ENCODE data around the gene EFCAB9. TPM values are rescaled to one million over a fixed set of nuclear protein-coding genes. Genes with fewer than 3 reads are reported as not detected.

Gene EFCAB9
- total and polyA plus RNA-seq, 5 donors from 2014 or later = not detected

- Mint-ChIP-seq H3K36me3 (peaks cover 16% of the 10 kb centered on the region), H3K4me1 (peaks cover 0 to 6% (median 0%) of the 10 kb centered on the region in 4 donors), H3K4me3 (no peak overlapping the region), H3K27me3 (no peaks in the 10 kb centered on the region), H3K9me3 (no peaks in the 10 kb centered on the region), H3K27ac (peak overlapping the region in 1 of 3 donors; percentile 12)
- no peaks in the 10 kb centered on the region for H3K4me1 ChIP-seq (ENCODE audit: control insufficient read depth, insufficient read depth, low read length, poor library complexity, severe bottlenecking)
- DNase-seq (no peak), ATAC-seq (ENCODE audit: low read depth in 2 of 2) (no peak)
- no peaks in the 10 kb centered on the region for H3K9me3 ChIP-seq (ENCODE audit: control insufficient read depth in 2 of 2, low read length in 2 of 2)
- no peak overlapping the region for H3K4me3 ChIP-seq (ENCODE audit: low read depth, low read length)
- no peaks in the 10 kb centered on the region for H3K27me3 ChIP-seq (ENCODE audit: control insufficient read depth, insufficient read depth, low read length)
- peaks cover 11% of the 10 kb centered on the region for H3K36me3 ChIP-seq (ENCODE audit: control insufficient read depth, insufficient read depth, low read length)
- H3K27ac ChIP-seq (ENCODE audit: insufficient read depth, low read length, poor library complexity, severe bottlenecking) = no peak overlapping the region
These were observed 17.7 kb downstream of the EFCAB9 start for GRCh38 chr5:172211676-172212075.

GRCh38 chr5:172213126-172213525 lies 19.2 kb downstream of the EFCAB9 start:
- Mint-ChIP-seq H3K36me3 (peaks cover 26% of the 10 kb centered on the region), H3K4me3 (no peak overlapping the region), H3K4me1 (peaks cover 0 to 6% (median 0%) of the 10 kb centered on the region in 4 donors), H3K9me3 (peaks cover 0 to 3% (median 0%) of the 10 kb centered on the region in 7 donors), H3K27ac (no peak overlapping the region), H3K27me3 (no peaks in the 10 kb centered on the region)
- Histone ChIP-seq H3K4me1 (ENCODE audit: control insufficient read depth, insufficient read depth, low read length, poor library complexity, severe bottlenecking) (no peaks in the 10 kb centered on the region), H3K36me3 (ENCODE audit: control insufficient read depth, insufficient read depth, low read length) (peaks cover 11% of the 10 kb centered on the region), H3K4me3 (ENCODE audit: low read depth, low read length) (no peak overlapping the region), H3K27me3 (ENCODE audit: control insufficient read depth, insufficient read depth, low read length) (no peaks in the 10 kb centered on the region), H3K9me3 (ENCODE audit: control insufficient read depth in 2 of 2, low read length in 2 of 2) (no peaks in the 10 kb centered on the region), H3K27ac (ENCODE audit: insufficient read depth, low read length, poor library complexity, severe bottlenecking) (no peak overlapping the region)
- no peak for ATAC-seq (ENCODE audit: low read depth in 2 of 2)
- no peak for DNase-seq

GRCh38 chr5:172216345-172216744 lies 22.4 kb downstream of the EFCAB9 start:
- H3K27me3 Mint-ChIP-seq = no peaks in the 10 kb centered on the region
- peaks cover 0 to 6% (median 0%) of the 10 kb centered on the region in 4 donors for H3K4me1 Mint-ChIP-seq
- H3K36me3 ChIP-seq (ENCODE audit: control insufficient read depth, insufficient read depth, low read length) = peaks cover 9% of the 10 kb centered on the region
- no peak for ATAC-seq (ENCODE audit: low read depth in 2 of 2)
- peaks cover 0 to 18% (median 5%) of the 10 kb centered on the region in 7 donors for H3K9me3 Mint-ChIP-seq
- H3K36me3 Mint-ChIP-seq = peaks cover 45% of the 10 kb centered on the region
- no peak for DNase-seq
- H3K4me3 Mint-ChIP-seq = no peak overlapping the region
- H3K27ac Mint-ChIP-seq = no peak overlapping the region
- H3K27me3 ChIP-seq (ENCODE audit: control insufficient read depth, insufficient read depth, low read length) = no peaks in the 10 kb centered on the region
- no peaks in the 10 kb centered on the region for H3K4me1 ChIP-seq (ENCODE audit: control insufficient read depth, insufficient read depth, low read length, poor library complexity, severe bottlenecking)
- H3K4me3 ChIP-seq (ENCODE audit: low read depth, low read length) = no peak overlapping the region
- H3K9me3 ChIP-seq (ENCODE audit: control insufficient read depth in 2 of 2, low read length in 2 of 2) = no peaks in the 10 kb centered on the region
- H3K27ac ChIP-seq (ENCODE audit: insufficient read depth, low read length, poor library complexity, severe bottlenecking) = no peak overlapping the region

- H3K27ac ChIP-seq (ENCODE audit: insufficient read depth, low read length, poor library complexity, severe bottlenecking) = no peak overlapping the region
- H3K4me1 ChIP-seq (ENCODE audit: control insufficient read depth, insufficient read depth, low read length, poor library complexity, severe bottlenecking) = peaks cover 7% of the 10 kb centered on the region
- Mint-ChIP-seq H3K36me3 (peaks cover 45% of the 10 kb centered on the region), H3K27me3 (no peaks in the 10 kb centered on the region), H3K9me3 (peaks cover 0 to 18% (median 7%) of the 10 kb centered on the region in 7 donors), H3K4me3 (no peak overlapping the region), H3K4me1 (peaks cover 6 to 13% (median 10%) of the 10 kb centered on the region in 4 donors), H3K27ac (no peak overlapping the region)
- ATAC-seq (ENCODE audit: low read depth in 2 of 2) (no peak), DNase-seq (no peak)
- no peaks in the 10 kb centered on the region for H3K27me3 ChIP-seq (ENCODE audit: control insufficient read depth, insufficient read depth, low read length)
- no peaks in the 10 kb centered on the region for H3K9me3 ChIP-seq (ENCODE audit: control insufficient read depth in 2 of 2, low read length in 2 of 2)
- H3K4me3 ChIP-seq (ENCODE audit: low read depth, low read length) = no peak overlapping the region
- peaks cover 3% of the 10 kb centered on the region for H3K36me3 ChIP-seq (ENCODE audit: control insufficient read depth, insufficient read depth, low read length)
These were observed 25.3 kb downstream of the EFCAB9 start for GRCh38 chr5:172219296-172219695.

GRCh38 chr5:172223901-172224873 lies 30.2 kb downstream of the EFCAB9 start:
- ATAC-seq (ENCODE audit: low read depth in 2 of 2) (peak in 1 of 2 donors; percentile 28), DNase-seq (peak in 1 of 3 donors; percentile 63)
- Histone ChIP-seq H3K27me3 (ENCODE audit: control insufficient read depth, insufficient read depth, low read length) (no peaks in the 10 kb centered on the region), H3K36me3 (ENCODE audit: control insufficient read depth, insufficient read depth, low read length) (peaks cover 3% of the 10 kb centered on the region), H3K27ac (ENCODE audit: insufficient read depth, low read length, poor library complexity, severe bottlenecking) (no peak overlapping the region), H3K9me3 (ENCODE audit: control insufficient read depth in 2 of 2, low read length in 2 of 2) (no peaks in the 10 kb centered on the region), H3K4me1 (ENCODE audit: control insufficient read depth, insufficient read depth, low read length, poor library complexity, severe bottlenecking) (peaks cover 13% of the 10 kb centered on the region), H3K4me3 (ENCODE audit: low read depth, low read length) (peak overlapping the region; percentile 28)
- peak overlapping the region; percentile 83 to 89 (median 85) for H3K27ac Mint-ChIP-seq
- H3K4me3 Mint-ChIP-seq = peak overlapping the region in 2 of 4 donors; percentile 45 to 64
- peaks cover 0 to 8% (median 4%) of the 10 kb centered on the region in 7 donors for H3K9me3 Mint-ChIP-seq
- peaks cover 36% of the 10 kb centered on the region for H3K36me3 Mint-ChIP-seq
- no peaks in the 10 kb centered on the region for H3K27me3 Mint-ChIP-seq
- peaks cover 18 to 32% (median 18%) of the 10 kb centered on the region in 4 donors for H3K4me1 Mint-ChIP-seq

GRCh38 chr5:172224996-172225395 lies 31.0 kb downstream of the EFCAB9 start:
- Mint-ChIP-seq H3K36me3 (peaks cover 32% of the 10 kb centered on the region), H3K4me3 (peak overlapping the region in 1 of 4 donors; percentile 23), H3K27ac (peak overlapping the region in 1 of 3 donors; percentile 89), H3K9me3 (peaks cover 0 to 4% (median 0%) of the 10 kb centered on the region in 7 donors), H3K27me3 (no peaks in the 10 kb centered on the region), H3K4me1 (peaks cover 18 to 37% (median 20%) of the 10 kb centered on the region in 4 donors)
- H3K4me1 ChIP-seq (ENCODE audit: control insufficient read depth, insufficient read depth, low read length, poor library complexity, severe bottlenecking) = peaks cover 13% of the 10 kb centered on the region
- ATAC-seq (ENCODE audit: low read depth in 2 of 2) (no peak), DNase-seq (no peak)
- no peaks in the 10 kb centered on the region for H3K9me3 ChIP-seq (ENCODE audit: control insufficient read depth in 2 of 2, low read length in 2 of 2)
- no peak overlapping the region for H3K4me3 ChIP-seq (ENCODE audit: low read depth, low read length)
- no peaks in the 10 kb centered on the region for H3K27me3 ChIP-seq (ENCODE audit: control insufficient read depth, insufficient read depth, low read length)
- H3K36me3 ChIP-seq (ENCODE audit: control insufficient read depth, insufficient read depth, low read length) = no peaks in the 10 kb centered on the region
- no peak overlapping the region for H3K27ac ChIP-seq (ENCODE audit: insufficient read depth, low read length, poor library complexity, severe bottlenecking)

GRCh38 chr5:172229904-172230303 lies 35.9 kb downstream of the EFCAB9 start:
- no peak overlapping the region for H3K4me3 ChIP-seq (ENCODE audit: low read depth, low read length)
- H3K4me1 ChIP-seq (ENCODE audit: control insufficient read depth, insufficient read depth, low read length, poor library complexity, severe bottlenecking) = peaks cover under 1% of the 10 kb centered on the region
- Mint-ChIP-seq H3K9me3 (no peaks in the 10 kb centered on the region), H3K36me3 (peaks cover 41% of the 10 kb centered on the region), H3K4me1 (peaks cover 5 to 30% (median 13%) of the 10 kb centered on the region in 4 donors), H3K27ac (no peak overlapping the region), H3K4me3 (no peak overlapping the region), H3K27me3 (no peaks in the 10 kb centered on the region)
- DNase-seq (no peak), ATAC-seq (ENCODE audit: low read depth in 2 of 2) (no peak)
- H3K27ac ChIP-seq (ENCODE audit: insufficient read depth, low read length, poor library complexity, severe bottlenecking) = no peak overlapping the region
- H3K27me3 ChIP-seq (ENCODE audit: control insufficient read depth, insufficient read depth, low read length) = no peaks in the 10 kb centered on the region
- H3K36me3 ChIP-seq (ENCODE audit: control insufficient read depth, insufficient read depth, low read length) = no peaks in the 10 kb centered on the region
- H3K9me3 ChIP-seq (ENCODE audit: control insufficient read depth in 2 of 2, low read length in 2 of 2) = no peaks in the 10 kb centered on the region
